Kidney capillary endothelial cell (primary cell): Measurements from ENCODE around the gene SH3BP2.
A peak's percentile ranks its signal among the peaks of the same experiment; 100 is the strongest.

Source experiments
- DNase-seq: peaks from one replicate; pipeline ENCODE4 v3.0.0-alpha.2; 2018; ENCODE audit warnings: low spot score

The SH3BP2 gene

GRCh38 chr4:2856266-2856665 lies 63.4 kb downstream of the SH3BP2 start:
- DNase-seq = no peak

DNA sequence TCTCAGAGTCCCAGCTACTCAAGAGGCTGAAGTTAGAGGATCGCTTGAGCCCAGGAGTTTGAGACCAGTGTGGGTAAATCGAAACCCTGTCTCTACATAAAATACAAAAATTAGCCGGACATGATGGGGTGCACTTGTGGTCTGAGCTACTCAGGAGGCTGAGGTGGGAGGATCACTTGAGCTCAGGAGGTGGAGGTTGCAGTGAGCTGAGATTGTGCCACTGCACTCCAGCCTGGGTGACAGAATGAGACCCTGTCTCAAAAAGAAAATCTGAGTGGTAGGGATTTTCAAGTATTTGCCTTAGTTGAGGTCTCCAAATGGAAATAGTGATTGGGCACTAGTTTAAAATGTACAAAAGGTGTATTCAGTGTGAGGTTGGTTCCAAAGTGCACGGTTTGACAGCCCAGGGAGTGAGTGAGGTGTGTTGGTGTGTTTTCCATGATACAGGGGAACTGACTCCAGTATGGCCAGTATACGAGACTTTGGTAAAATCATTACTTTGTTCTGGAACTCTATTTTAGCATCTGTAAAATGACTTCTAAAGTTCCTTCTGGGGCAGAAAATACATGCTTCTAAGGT lies 64.6 kb downstream of the SH3BP2 start:
- DNase-seq = no peak

DNA sequence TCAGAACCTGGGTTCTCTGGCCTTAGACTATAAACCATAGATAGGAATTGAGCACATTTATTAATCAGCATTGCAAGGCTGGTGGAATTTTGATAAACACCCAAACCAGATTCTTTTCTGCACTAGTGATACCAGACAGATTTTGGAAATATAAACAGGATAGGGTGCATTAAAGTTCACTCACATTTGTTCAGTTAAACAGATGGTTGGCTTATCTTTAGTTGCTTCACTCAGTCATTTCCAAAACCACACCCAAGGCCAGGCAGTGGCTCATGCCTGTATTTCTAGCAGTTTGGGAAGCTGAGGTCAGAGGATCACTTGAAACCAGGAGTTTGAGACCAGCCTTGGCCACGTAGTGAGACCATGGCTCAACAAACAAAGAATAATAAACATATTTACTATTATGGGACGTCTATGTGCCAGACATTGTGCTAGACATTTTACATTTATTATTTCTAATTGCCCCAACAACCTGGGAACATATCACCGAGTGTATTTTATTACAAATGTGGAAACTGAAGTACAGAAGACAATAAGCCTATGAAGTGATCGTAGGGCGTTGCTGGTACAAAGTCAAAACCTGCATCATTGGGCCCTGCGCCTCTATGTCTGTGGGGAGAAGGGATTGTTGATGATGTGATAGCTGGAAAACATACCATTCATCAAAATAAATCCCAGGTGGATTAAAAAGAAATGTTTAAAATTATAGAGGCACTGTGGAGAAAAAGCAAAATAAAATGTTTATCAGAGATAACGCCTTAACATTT lies 65.7 kb downstream of the SH3BP2 start:
- no peak for DNase-seq

DNA sequence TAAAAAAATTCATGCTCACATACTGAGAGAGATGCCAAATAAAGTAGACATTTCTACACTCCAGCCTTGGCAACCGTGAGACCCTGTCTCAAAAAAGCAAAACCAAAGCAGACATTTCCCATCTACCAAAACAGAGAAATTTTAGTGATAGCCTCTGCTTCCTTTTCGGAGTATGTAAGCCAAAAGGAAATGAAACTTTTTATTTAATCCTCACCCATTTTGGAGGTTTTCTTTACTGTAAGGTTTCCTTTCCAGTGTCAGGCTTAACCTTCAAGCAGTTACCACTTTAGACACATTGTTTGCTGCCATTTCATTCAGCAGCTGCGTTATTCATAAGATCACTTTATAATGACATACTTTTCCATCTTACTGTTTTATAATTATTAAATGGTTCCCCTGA lies 66.6 kb downstream of the SH3BP2 start:
- DNase-seq = no peak

DNA sequence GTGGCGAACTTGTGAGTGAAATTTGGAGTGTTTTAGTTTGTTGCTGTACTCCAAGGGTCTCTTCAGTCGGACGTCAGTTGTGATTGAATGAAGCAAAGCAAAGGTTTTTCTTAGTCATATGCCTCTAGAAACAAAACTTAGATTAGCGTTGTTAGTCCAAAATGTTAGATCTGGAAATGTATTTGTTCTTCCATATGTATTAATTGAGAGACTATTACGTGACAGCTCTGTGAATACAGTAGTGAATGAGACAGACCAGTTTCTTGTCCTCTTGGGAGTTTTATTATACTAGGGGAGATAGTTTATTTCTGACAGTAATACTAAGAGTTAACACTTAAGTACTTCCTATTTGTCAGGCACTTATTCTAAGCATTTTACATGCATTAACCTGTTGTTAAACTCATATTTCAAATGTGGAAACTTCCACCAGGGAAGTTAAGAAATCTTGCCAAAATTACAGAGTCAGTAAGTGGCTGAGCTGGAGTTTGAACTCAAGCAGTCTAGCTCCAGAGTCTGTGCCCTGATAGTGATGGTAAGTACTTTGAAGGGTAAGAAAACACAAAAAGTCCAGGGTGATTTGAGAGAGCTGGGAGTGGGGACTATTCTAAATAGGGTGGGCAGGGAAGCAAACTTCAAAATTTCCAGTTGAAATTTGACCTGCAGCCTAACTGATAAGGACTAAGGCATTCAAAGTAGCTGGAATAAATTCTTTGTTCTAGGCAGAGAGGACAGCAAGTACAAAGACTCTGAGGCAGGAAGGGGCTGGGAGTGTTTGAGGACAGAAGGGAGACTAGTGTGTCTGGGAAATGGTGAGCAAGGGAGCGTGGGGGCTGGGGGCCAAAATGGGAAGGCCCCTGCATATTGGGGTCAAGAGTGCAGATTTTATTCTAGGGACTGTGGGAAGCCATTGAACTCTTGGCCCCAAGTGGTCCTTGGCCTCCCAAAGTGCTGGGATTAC lies 67.8 kb downstream of the SH3BP2 start:
- no peak for DNase-seq

DNA sequence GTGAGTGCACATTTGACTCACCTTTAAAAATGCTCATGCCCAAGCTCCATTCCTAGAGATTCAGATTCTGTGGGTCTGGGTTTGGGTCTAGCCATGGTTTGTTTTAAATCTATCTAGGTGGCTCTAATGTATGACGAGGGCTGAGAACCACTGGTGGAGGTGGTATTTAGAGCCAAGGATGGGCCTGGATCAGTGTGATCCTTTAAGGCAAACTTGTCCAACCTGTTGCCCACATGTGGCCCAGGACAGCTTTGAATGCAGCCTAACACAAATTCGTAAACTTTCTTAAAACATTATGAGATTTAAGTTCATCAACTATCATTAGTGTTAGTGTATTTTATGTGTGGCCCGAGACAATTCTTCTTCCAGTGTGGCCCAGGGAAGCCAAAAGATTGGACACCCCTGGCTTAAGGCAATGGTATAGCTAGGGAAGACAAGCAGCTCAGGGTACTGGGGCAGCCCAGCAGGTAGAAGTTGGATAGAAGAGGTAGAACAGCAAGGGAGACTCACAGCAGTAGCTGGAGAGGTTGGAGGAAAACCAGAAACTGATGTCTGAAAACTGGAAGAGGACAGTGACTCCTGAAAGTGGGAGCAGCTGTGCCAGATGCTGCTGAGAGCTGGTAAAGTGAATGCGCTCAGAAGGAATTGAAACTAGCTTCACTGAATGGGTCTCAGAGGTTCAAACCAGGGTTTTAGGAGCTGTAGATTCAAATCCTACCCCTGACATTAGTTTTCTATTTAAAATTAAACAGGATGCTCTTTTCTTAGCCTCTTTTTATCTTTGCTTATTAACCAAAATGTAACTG lies 68.9 kb downstream of the SH3BP2 start:
- no peak for DNase-seq

- DNase-seq = peak; percentile 42
Measured at GRCh38 chr4:2862528-2862927, 69.6 kb downstream of the SH3BP2 start.

- no peak for DNase-seq
Measured at GRCh38 chr4:2863649-2864048, 70.8 kb downstream of the SH3BP2 start.

- DNase-seq = no peak
Measured at GRCh38 chr4:2865196-2865780, 72.4 kb downstream of the SH3BP2 start.

DNA sequence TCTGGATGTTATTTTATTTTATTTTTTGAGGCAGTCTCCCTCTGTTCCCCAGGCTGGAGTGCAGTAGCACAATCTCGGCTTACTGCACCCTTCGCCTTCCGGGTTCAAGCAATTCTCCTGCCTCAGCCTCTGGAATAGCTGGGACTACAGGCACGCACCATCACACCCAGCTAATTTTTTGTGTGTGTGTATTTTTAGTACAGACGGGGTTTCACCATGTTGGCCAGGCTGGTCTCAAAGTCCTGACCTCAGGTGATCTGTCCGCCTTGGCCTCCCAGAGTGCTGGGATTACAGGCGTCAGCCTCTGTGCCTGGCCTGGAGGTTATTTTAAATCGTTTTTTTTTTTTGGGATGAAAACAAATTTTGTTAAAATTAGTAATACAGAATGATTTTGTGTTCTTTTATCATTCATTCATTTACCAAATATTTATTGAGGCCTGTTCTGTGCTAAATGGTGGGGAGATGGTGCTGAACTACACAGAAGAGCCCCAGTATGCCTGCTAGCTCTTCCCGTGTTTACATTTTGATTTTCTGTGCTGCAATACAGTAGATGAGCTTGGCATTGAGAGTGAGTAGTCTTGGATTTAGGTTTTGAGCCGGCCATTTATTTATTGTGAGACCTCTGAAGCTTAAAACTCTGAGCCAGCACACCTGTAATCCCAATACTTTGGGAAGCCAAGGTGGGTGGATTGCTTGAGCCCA lies 73.4 kb downstream of the SH3BP2 start:
- DNase-seq = no peak

DNA sequence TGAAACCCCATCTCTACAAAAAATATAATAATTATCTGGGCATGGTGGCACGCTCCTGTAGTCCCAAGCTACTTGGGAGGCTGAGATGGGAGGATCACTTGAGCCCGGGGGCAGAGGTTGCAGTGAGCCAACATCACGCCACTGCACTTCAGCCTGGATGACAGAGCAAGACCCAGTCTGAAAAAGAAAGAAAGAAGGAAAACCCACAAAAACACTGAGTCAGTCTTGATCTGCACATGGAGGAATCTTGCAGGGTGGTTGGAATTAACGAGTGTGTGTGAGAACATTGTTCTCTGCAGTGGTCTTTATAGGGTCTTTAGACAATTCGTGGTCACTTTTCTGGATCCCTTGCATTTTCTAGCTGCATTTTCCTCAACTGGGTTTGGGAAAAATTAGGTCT lies 74.0 kb downstream of the SH3BP2 start:
- no peak for DNase-seq

DNA sequence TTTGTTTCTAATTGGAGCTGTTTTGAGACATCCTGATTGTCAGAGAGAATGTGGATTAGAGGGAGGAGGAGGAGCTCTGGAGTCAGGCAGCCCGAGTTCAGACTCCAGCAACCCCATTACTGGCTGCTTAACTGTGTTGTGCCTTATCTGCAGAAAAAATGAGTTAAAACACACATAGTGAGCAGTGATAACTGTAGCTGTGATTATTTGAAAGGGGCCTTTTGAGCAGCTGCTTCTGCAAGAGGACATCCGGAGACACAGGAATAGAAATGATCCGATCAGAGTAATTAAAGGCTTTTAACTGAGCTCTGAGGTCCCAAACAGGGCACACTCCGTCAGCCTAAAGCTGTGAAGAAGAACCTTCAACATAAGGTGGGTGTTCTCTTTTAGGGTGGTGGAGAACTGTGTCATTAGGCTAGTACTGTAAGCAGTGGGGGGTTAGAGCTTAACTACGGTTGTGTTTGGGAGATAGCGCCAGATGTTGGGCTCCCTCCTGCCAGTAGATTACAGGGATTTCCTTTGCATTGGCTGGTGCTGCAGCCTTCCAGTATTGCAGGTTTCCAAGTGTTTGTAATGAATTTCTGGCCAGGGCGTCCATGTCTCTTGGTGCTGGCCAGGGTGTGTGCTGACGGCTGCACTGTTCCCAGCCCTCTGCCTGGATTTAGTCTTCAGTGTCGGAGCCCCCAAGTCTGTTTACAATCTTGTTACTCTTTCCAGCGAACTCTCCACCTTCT lies 75.0 kb downstream of the SH3BP2 start:
- no peak for DNase-seq

GRCh38 chr4:2868877-2869487 lies 76.1 kb downstream of the SH3BP2 start:
- no peak for DNase-seq

GRCh38 chr4:2869659-2870058 lies 76.8 kb downstream of the SH3BP2 start:
- no peak for DNase-seq

- no peak for DNase-seq
Measured at GRCh38 chr4:2870082-2870481, 77.2 kb downstream of the SH3BP2 start.

DNA sequence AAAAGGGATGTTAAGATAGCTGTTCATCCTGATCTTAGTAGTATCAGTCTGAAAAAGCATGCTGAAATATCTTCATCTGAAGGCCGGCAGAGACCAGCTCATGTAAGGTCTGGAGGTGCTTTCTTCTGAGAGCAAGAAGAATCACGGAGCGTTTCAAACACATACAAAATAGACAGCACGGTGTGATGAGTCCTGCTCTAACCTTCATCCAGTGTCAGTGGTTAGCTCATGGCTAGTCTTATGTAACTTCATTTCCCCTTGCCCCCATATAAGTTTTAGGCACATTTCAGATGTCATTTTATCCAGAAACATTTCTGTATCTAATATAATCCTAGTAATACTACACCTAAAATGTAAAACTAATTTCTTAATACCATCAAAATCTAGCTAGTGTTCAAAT lies 78.6 kb downstream of the SH3BP2 start:
- no peak for DNase-seq

DNA sequence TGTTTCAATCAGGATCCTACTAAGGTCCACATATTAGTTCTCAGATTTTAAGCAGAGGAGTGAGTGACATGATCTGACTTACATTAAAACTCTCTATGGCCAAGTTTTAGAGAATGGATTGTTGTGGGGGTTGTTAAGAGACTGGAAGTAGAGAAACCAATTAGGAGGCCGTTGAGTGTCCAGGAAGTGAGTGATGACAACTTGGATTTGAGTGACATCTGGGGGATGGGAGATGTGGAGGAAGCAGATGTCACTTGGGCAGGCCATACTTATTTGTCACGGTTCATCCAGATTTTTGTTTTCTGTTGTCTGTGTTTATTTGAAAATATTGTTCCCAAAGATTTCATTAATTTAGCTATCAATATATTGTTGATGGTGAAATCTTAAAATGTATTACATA lies 79.0 kb downstream of the SH3BP2 start:
- DNase-seq = peak; percentile 67

DNA sequence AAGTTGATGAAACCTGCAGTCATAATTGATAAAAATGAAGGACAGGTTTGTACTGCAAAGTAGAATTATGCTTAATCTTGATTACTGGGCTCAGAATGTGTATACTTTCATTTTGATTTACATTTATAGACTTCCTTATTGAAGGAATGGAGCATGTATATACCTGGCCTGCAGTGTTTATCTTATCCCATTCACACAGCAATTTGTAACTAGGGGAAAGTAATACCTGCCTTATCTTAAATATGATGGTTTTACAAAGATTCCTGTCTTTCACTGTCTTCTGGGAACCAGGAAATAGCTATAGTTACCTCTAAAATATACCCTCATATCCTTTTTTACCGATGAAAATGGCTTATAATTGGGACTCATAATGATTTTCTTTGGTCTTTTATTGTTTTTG lies 80.4 kb downstream of the SH3BP2 start:
- no peak for DNase-seq

DNA sequence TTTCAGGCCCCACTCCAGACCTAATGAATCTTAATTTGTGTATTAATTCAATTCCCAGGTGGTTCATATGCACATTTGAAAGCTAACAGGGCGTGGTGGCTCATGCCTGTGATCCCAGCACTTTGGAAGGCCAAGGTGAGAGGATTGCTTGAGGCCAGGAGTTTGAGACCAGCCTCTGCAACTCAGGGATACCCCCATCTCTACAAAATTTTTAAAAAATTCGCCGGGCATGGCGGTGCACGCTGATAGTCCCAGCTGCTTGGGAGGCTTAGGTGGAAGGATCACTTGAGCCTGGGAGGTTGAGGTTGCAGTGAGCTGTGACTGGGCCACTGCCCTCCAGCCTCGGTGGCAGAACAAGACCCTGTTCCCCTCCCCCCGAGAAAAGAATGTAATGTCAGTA lies 82.0 kb downstream of the SH3BP2 start:
- no peak for DNase-seq

GRCh38 chr4:2875556-2875955 lies 82.7 kb downstream of the SH3BP2 start:
- DNase-seq = no peak
